GM21423 (cell line): ENCODE data around the gene NFAM1.

Source experiments
- ATAC-seq: cut with Tn5 transposase; IDR thresholded peaks from one replicate; pipeline ENCODE4 v1.9.1; 2021; ENCODE audit warnings: mild to moderate bottlenecking, moderate library complexity; ENCODE audit not compliant: unreplicated experiment

NFAM1 gene

GRCh38 chr22:42416671-42417230, 15.5 kb downstream of the NFAM1 start:
- no peak for ATAC-seq

GRCh38 chr22:42414565-42415303, 17.5 kb downstream of the NFAM1 start:
- no peak for ATAC-seq

GRCh38 chr22:42414021-42414420, 18.2 kb downstream of the NFAM1 start:
- ATAC-seq, result no peak

DNA sequence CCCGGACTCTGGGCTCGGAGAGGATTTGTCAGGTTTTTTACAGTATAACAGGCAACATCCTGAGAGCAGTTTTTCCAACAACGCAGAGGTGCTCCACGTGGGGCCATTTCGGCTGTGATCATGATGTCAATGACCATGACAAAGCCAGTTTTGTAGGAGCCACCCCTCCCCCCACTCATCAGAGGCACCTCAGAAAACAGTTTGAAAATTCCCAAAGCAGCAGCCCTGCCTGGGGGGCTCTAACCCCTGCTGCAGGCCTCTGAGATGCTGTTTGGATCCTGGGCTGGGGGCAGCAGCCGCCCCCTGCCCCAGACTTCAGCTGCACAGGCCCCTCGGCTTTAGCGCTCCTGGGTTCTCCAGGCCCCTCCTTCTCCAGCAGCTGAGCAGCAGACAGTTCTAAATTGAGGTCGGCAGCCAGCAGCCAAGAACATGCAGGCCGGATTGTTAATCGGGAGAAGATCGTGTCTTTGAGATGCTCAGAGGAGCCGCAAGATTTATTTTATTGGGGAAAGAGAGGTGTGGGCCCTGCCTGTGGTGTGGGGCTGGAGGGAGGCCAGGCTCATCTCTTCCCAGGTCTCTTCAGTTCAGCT, 19.4 kb downstream of the NFAM1 start:
- no peak for ATAC-seq

- ATAC-seq, result no peak
Measured at GRCh38 chr22:42410708-42411107, 21.5 kb downstream of the NFAM1 start.

DNA sequence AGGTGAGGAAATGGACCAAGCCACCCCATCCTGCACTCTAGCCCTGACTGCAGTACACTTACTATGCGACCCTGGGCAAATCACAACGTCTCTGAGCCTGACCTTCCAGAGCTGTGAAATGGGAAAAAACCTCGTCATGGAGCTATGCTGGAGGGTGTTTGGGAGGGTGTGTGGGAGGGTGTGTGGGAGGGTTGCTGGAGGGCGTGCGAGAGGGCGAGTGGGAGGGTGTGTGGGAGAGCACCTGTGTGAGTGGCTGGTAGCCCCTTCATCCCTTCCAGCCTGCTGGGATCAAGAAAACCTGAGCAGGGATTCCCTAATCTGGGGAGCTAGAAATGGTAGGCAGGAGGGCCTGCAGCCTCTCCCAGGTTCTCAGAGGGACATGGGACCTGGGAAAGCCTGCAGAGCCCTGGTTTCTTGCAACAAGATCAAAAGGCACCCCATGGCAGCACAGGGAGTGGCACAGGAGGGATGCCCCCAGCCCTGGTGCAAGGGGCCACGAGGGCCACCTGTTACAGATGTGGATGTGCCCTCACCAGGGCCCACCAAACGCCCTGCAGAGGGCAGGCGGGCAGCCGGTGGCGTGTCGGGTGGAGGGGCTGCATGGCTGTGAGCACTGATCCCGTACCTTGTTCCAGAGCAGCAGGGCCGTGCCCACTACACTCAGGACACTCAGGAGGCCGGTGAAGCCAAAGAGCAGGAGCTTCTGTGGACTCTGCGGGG, 23.2 kb downstream of the NFAM1 start:
- ATAC-seq, result no peak

GRCh38 chr22:42408276-42408675, 23.9 kb downstream of the NFAM1 start:
- no peak for ATAC-seq

DNA sequence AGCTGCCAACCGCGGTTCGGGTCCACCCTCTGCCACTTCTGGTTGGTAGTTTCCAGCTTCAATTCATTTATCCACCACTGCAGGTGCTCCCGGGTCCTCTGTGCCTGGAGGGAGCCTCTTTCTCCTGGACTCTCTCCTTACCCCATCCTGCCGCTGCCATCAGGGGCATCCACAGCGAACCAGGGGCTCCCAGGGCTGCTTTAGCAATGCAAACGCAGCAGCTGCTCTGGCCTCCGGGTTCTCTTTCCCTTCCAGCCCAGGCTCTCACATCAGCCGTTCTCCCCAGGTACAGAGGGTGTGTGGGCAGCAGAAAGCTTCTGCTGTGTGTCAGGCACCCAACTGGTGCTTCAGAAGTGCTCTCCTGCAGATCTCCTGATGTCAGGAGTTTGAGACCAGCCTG, 27.9 kb downstream of the NFAM1 start:
- no peak for ATAC-seq

DNA sequence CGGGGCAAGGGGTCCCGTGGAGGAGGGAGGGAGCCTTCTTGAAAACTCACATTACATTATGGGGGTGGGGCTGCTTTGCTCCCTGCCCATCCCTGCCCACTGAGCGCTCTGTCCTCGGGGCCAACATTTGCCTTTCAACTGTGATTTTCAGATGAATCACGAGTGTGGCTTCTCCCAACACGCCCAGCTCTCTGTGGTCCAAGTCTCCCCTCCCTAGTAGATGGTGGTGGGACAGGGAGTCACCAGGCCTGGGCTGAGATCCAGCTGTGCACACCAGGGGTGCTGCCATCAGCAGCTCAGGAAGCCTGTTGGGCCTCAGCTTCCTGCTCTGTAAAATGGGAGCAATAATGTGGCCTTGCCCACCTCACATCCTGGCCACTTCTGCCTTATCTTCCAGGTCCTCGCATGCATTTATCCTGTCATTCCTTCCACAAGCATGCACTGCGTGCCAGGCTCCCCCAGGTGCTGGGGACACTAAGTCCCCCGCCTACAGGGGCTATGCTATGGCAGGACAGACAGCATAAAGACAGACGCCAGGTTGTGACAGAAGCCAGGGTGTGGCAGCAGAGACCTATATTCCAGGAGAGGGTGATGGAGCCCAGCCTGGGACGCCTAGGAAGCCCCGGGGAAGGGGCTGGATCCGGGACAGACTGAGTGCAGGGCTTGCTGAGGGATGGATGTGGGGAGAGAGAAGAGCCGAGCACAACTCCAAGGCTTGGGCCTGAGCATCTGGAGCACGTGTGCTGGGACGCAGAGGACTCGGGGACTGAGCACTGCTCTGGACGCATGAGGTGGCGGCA, 30.5 kb downstream of the NFAM1 start:
- no peak for ATAC-seq

DNA sequence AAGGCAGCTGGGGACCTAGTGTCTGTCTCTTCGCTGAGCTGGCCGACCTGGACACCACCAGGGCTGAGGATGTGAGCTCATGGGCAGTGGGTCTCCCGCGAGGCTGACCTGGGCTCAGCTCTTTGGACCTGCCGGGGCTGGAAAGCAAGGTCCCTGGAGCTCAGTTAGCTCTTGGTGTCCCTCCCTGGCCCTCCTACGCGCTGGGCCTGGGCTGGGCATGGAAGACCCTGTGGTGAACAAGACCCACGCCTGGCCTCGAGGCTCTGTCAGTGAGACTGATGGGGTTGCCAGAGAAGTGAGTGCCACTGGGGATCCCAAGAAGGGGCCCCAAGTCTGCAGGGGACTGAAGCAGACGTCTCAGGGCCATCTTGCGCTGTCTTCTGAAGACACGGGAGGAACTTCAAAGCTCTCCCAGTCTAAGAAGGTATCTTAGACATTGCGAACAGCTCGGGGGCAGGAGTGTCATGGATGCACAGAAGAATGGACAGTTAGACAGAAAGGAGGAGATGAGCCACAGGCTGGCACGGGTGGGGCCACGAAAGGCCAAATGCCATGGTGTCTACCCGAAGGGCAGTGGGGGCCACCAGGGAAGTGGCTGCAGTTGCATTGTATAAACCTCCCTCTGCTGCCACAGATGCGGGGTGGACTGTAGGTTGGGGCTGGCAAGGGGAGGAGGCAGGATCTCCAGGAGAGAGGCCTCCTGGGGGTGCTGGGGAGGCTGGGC, 31.2 kb downstream of the NFAM1 start:
- no peak for ATAC-seq

GRCh38 chr22:42399315-42400271, 32.6 kb downstream of the NFAM1 start:
- ATAC-seq, result no peak

DNA sequence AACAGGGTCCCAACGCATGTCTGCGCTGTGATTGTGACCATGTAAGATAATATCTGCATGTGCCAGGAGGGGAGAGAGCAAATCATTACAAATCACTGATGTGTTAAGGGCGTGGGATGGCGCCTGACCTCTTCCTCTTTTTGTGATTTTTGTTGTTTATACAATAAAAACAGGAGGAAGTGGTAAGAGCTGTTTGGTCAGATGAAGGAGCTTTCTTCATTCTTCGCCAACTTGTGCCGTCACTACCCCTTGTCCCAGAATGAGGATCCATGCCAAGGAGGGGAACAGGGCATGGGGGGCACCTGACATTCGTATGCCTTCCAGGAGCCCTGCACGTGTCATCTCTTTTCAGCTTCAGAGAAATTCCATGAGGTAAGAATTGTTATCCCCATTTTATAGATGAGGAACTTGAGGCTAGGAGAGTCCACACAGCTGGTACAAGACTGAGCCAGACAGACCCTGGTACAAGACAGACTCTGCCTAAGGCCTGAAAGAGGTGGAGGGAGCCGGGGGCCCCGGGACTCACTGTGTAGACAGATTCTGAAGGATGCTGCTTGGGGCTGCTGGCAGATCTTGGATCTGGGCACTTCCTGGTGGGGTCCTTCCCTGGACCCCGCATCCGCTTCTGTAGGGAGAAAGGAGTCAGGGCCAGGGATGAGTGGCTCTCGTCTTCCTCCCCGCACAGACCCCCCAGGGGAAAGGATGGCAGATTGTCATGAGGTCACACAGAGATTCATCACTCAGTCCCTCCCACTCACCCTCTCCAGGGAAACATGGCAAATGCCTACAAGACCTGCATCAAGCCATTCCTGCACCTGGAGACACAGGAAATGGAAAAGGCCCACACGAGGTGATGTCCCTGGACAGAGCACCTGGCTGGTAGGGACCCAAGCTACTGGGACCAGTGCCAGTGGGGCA, 34.6 kb downstream of the NFAM1 start:
- no peak for ATAC-seq

DNA sequence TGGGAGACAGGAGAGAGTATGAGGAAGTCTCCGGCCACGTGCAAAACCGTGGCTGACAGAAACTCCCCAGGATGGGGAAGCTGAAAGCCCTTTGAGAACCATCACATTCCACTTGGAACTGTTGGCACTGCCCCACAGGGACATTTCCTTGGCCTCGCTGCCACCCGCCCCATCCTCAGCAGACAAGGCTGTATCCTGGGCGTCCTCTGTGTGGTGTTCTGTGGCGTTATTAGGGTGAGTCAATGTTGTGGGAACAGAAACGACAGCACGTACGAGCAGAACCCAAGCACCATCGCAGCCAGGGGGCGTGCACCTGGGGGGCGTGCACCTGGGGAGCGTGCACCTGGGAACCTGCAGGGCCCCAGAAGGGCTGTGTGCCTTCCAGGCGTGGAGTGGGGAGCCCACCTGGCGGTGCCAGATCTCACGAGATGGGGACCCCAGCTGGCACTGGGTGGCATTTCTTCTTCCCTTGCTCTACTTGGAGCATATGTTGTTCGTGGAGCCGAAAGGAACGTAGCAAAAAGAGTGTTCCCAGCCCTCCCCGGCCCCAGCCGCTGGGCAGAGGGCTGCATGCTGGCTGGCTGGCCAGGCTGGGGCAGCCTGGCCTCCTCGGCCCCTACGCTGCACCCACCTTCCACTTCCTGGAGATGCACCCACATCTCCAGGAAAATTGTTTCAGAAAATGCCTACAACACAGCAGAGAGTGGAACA, 35.4 kb downstream of the NFAM1 start:
- no peak for ATAC-seq

DNA sequence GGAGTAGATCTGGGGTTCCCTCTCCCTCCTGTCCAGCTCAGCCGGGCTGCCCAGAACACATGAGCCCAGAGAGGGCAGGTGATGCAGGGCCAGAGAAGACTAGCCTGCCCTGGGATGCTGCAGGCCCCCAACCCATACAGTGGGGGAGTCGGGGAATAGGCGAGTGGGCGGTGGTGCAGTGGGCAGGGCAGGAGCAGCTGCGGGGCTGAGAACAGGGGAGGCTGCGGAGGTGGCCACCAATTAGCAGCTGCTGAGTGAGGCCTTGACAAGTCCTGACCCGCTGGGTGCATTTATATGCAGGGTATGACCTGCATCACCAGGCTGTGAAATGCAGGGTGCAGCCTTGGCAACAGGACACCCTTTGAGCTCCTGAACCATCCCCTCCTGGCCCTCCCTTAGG, 43.1 kb downstream of the NFAM1 start:
- no peak for ATAC-seq

DNA sequence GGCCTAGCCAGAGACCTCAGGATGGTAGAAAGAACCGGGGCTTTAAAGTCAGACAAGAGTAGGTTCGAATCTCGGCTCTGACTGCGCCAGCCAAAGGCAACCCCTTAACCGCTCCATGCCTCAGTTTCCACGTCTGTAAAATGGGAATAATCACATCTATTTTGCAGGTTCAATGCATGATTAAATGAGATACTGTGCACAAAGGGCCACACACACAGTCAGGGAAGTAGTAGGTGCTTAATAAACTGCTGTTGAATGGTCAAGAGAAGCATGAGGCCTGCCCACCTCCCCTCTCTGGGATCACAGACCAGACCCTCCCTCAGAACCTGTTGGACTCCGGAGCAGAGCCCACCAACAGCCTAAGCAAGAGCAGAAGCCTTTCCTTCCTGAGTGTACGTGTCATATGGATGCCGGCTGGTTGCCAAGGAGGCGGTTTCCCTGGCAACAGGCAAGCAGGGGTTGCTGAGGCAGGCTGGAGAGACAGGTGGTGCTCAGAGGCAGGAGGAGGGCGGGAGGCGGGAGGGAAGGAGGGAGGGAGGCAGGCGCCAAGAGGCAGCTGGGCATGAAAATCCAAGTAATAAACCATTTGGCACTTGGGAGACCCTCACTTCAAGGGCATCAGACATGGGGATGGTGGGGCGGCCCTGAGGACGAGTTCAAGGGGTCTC, 43.9 kb downstream of the NFAM1 start:
- no peak for ATAC-seq

GRCh38 chr22:42387631-42388030, 44.6 kb downstream of the NFAM1 start:
- ATAC-seq, result no peak

DNA sequence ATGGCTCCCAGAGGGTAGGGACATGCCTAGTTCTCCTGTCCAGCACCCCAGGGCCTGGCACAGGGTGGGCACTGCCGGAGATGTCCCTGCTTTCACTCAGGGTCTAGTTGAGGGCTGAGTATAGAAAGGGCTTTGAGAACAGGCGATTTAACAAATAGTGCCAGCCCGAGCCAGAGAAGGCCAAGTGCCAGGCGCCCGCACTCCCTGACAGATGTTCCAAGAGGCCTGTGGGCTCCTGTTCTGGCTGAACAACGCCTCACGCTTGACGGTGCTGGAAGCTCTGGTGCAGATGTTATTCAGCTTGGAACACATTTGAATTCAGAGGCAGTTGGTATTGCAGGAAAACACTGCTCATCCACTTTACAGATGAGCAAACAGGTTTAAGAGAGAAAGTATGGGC, 46.5 kb downstream of the NFAM1 start:
- ATAC-seq, result no peak
